ENCODE measurements around the gene TAL1. TPM values are rescaled to one million over a fixed set of nuclear protein-coding genes. Genes with fewer than 3 reads are reported as not detected.

TAL1 gene
- total RNA-seq, 2 experiments from 2014 or later, result not detected

GRCh38 chr1:47227341-47228232, 4.4 kb downstream of the TAL1 start:
- no peak for ATAC-seq
- no peaks in the 10 kb centered on the region for H3K9me3 Mint-ChIP-seq (ENCODE audit: insufficient read depth)
- peaks cover 66% of the 10 kb centered on the region for H3K27me3 Mint-ChIP-seq (ENCODE audit: low read depth)
- no peaks in the 10 kb centered on the region for H3K36me3 Mint-ChIP-seq (ENCODE audit: low read depth)
- no peak overlapping the region for H3K4me3 Mint-ChIP-seq
- no peak for DNase-seq
- ChIA-PET CTCF (interaction anchor here (1.7 to 2.3 kb wide), 3 partner anchors 35 to 210 kb away, joined by 8 to 11 read pairs (median 8); no protein-coding TSS in a partner anchor), POLR2A (no interaction called here)
- no peak overlapping the region for H3K27ac Mint-ChIP-seq
- H3K4me1 Mint-ChIP-seq (ENCODE audit: low read depth), result peaks cover 30% of the 10 kb centered on the region

GRCh38 chr1:47226839-47227215, 5.2 kb downstream of the TAL1 start:
- no peaks in the 10 kb centered on the region for H3K36me3 Mint-ChIP-seq (ENCODE audit: low read depth)
- no peak for ATAC-seq
- no peak overlapping the region for H3K27ac Mint-ChIP-seq
- DNase-seq, result no peak
- ChIA-PET POLR2A (interaction anchor here (0.6 kb wide), 1 partner anchor 9 kb away, joined by 3 read pairs; no protein-coding TSS in a partner anchor), CTCF (interaction anchor here (1.7 to 2.3 kb wide), 3 partner anchors 34 to 210 kb away, joined by 8 to 11 read pairs (median 8); no protein-coding TSS in a partner anchor)
- H3K27me3 Mint-ChIP-seq (ENCODE audit: low read depth), result peaks cover 61% of the 10 kb centered on the region
- H3K9me3 Mint-ChIP-seq (ENCODE audit: insufficient read depth), result no peaks in the 10 kb centered on the region
- peaks cover 26% of the 10 kb centered on the region for H3K4me1 Mint-ChIP-seq (ENCODE audit: low read depth)
- H3K4me3 Mint-ChIP-seq, result no peak overlapping the region

GRCh38 chr1:47226121-47226838, 5.7 kb downstream of the TAL1 start:
- H3K27ac Mint-ChIP-seq, result no peak overlapping the region
- peaks cover 21% of the 10 kb centered on the region for H3K4me1 Mint-ChIP-seq (ENCODE audit: low read depth)
- POLR2A ChIA-PET, result interaction anchor here (0.6 kb wide), 1 partner anchor 9 kb away, joined by 3 read pairs; no protein-coding TSS in a partner anchor
- no peaks in the 10 kb centered on the region for H3K9me3 Mint-ChIP-seq (ENCODE audit: insufficient read depth)
- no peaks in the 10 kb centered on the region for H3K36me3 Mint-ChIP-seq (ENCODE audit: low read depth)
- no peak overlapping the region for H3K4me3 Mint-ChIP-seq
- peaks cover 57% of the 10 kb centered on the region for H3K27me3 Mint-ChIP-seq (ENCODE audit: low read depth)
- DNase-seq (no peak), ATAC-seq (no peak)
- CTCF ChIA-PET, result interaction anchor here (1.7 to 2.3 kb wide), 3 partner anchors 34 to 211 kb away, joined by 8 to 11 read pairs (median 8); no protein-coding TSS in a partner anchor

GRCh38 chr1:47225430-47226100, 6.5 kb downstream of the TAL1 start:
- H3K4me1 Mint-ChIP-seq (ENCODE audit: low read depth), result peaks cover 14% of the 10 kb centered on the region
- POLR2A ChIA-PET, result no interaction called here
- peaks cover 55% of the 10 kb centered on the region for H3K27me3 Mint-ChIP-seq (ENCODE audit: low read depth)
- peak; percentile 44 for ATAC-seq
- DNase-seq, result no peak
- no peaks in the 10 kb centered on the region for H3K9me3 Mint-ChIP-seq (ENCODE audit: insufficient read depth)
- CTCF ChIA-PET, result interaction anchor here (2.3 kb wide), 1 partner anchor 47 kb away, joined by 8 read pairs; no protein-coding TSS in a partner anchor
- no peaks in the 10 kb centered on the region for H3K36me3 Mint-ChIP-seq (ENCODE audit: low read depth)
- H3K27ac Mint-ChIP-seq, result no peak overlapping the region
- no peak overlapping the region for H3K4me3 Mint-ChIP-seq

- ChIA-PET CTCF (no interaction called here), POLR2A (no interaction called here)
- peaks cover 7% of the 10 kb centered on the region for H3K4me1 Mint-ChIP-seq (ENCODE audit: low read depth)
- H3K9me3 Mint-ChIP-seq (ENCODE audit: insufficient read depth), result no peaks in the 10 kb centered on the region
- H3K36me3 Mint-ChIP-seq (ENCODE audit: low read depth), result no peaks in the 10 kb centered on the region
- DNase-seq (no peak), ATAC-seq (peak; percentile 32)
- H3K4me3 Mint-ChIP-seq, result no peak overlapping the region
- peaks cover 48% of the 10 kb centered on the region for H3K27me3 Mint-ChIP-seq (ENCODE audit: low read depth)
- no peak overlapping the region for H3K27ac Mint-ChIP-seq
These were observed 7.2 kb downstream of the TAL1 start for GRCh38 chr1:47224676-47225399.

GRCh38 chr1:47223921-47224675, 7.9 kb downstream of the TAL1 start:
- peaks cover 41% of the 10 kb centered on the region for H3K27me3 Mint-ChIP-seq (ENCODE audit: low read depth)
- no peaks in the 10 kb centered on the region for H3K36me3 Mint-ChIP-seq (ENCODE audit: low read depth)
- ATAC-seq (no peak), DNase-seq (no peak)
- CTCF ChIA-PET, result no interaction called here
- H3K4me3 Mint-ChIP-seq, result no peak overlapping the region
- no peaks in the 10 kb centered on the region for H3K9me3 Mint-ChIP-seq (ENCODE audit: insufficient read depth)
- peaks cover 3% of the 10 kb centered on the region for H3K4me1 Mint-ChIP-seq (ENCODE audit: low read depth)
- no peak overlapping the region for H3K27ac Mint-ChIP-seq
- POLR2A ChIA-PET, result no interaction called here

- DNase-seq (no peak), ATAC-seq (no peak)
- Mint-ChIP-seq H3K27ac (no peak overlapping the region), H3K9me3 (ENCODE audit: insufficient read depth) (no peaks in the 10 kb centered on the region), H3K27me3 (ENCODE audit: low read depth) (peaks cover 34% of the 10 kb centered on the region), H3K36me3 (ENCODE audit: low read depth) (no peaks in the 10 kb centered on the region), H3K4me1 (ENCODE audit: low read depth) (peaks cover 2% of the 10 kb centered on the region), H3K4me3 (no peak overlapping the region)
- ChIA-PET POLR2A (no interaction called here), CTCF (no interaction called here)
These were observed 8.7 kb downstream of the TAL1 start for GRCh38 chr1:47223174-47223920.

- POLR2A ChIA-PET, result no interaction called here
- CTCF ChIA-PET, result interaction anchor here (1.0 kb wide), 1 partner anchor 29 kb away, joined by 3 read pairs; no protein-coding TSS in a partner anchor
- Mint-ChIP-seq H3K4me1 (ENCODE audit: low read depth) (peaks cover 5% of the 10 kb centered on the region), H3K9me3 (ENCODE audit: insufficient read depth) (no peaks in the 10 kb centered on the region), H3K27me3 (ENCODE audit: low read depth) (peaks cover 25% of the 10 kb centered on the region), H3K4me3 (no peak overlapping the region), H3K36me3 (ENCODE audit: low read depth) (no peaks in the 10 kb centered on the region), H3K27ac (no peak overlapping the region)
- DNase-seq (no peak), ATAC-seq (no peak)
These were observed 9.5 kb downstream of the TAL1 start for GRCh38 chr1:47222476-47222875.

GRCh38 chr1:47219590-47220220, 12.3 kb downstream of the TAL1 start:
- Mint-ChIP-seq H3K36me3 (ENCODE audit: low read depth) (no peaks in the 10 kb centered on the region), H3K4me3 (no peak overlapping the region), H3K27me3 (ENCODE audit: low read depth) (peaks cover 6% of the 10 kb centered on the region), H3K4me1 (ENCODE audit: low read depth) (peaks cover 3% of the 10 kb centered on the region), H3K9me3 (ENCODE audit: insufficient read depth) (no peaks in the 10 kb centered on the region), H3K27ac (no peak overlapping the region)
- DNase-seq (no peak), ATAC-seq (no peak)
- ChIA-PET CTCF (interaction anchor here (2.1 kb wide), 1 partner anchor 40 kb away, joined by 7 read pairs; no protein-coding TSS in a partner anchor), POLR2A (no interaction called here)

GRCh38 chr1:47219001-47219400, 13.0 kb downstream of the TAL1 start:
- Mint-ChIP-seq H3K27ac (no peak overlapping the region), H3K36me3 (ENCODE audit: low read depth) (no peaks in the 10 kb centered on the region), H3K27me3 (ENCODE audit: low read depth) (peaks cover 6% of the 10 kb centered on the region), H3K9me3 (ENCODE audit: insufficient read depth) (no peaks in the 10 kb centered on the region), H3K4me1 (ENCODE audit: low read depth) (peaks cover 3% of the 10 kb centered on the region), H3K4me3 (no peak overlapping the region)
- ATAC-seq, result no peak
- no peak for DNase-seq
- ChIA-PET CTCF (no interaction called here), POLR2A (no interaction called here)

Data from activated CD8-positive, alpha-beta T cell treated with anti-CD3 and anti-CD28 coated beads, Interleukin-2, amount 10 ng/mL, durations not matched to agents 7 days and 5 days (primary cell).